ENCODE data around the gene CLPTM1. TPM values are rescaled to one million over a fixed set of nuclear protein-coding genes. Genes with fewer than 3 reads are reported as not detected.

CLPTM1 gene
- total RNA-seq, 4 donors from 2014 or later, result 86.2 to 137 (median 97.5) TPM

- Histone ChIP-seq H3K27me3 (no peaks in the 10 kb centered on the region), H3K4me1 (no peaks in the 10 kb centered on the region), H3K36me3 (peaks cover 89% of the 10 kb centered on the region), H3K27ac (no peak overlapping the region), H3K9me3 (no peaks in the 10 kb centered on the region), H3K4me3 (no peak overlapping the region)
- WGBS, result 94% methylated on average over 15 of the region's 20 CpGs
- no peak for DNase-seq (ENCODE audit: low spot score in 2 of 2)
- TF ChIP-seq CTCF (IDR thresholded peaks at IDR 0.05) (no peak), POLR2AphosphoS5 (IDR thresholded peaks at IDR 0.05) (no peak), POLR2A (IDR thresholded peaks at IDR 0.05) (no peak), EP300 (IDR thresholded peaks at IDR 0.05) (no peak)
Measured at GRCh38 chr19:44987148-44987675, 32.0 kb downstream of the CLPTM1 start.

GRCh38 chr19:44988273-44988672 lies 33.1 kb downstream of the CLPTM1 start:
- Histone ChIP-seq H3K36me3 (peaks cover 91% of the 10 kb centered on the region), H3K27ac (no peak overlapping the region), H3K27me3 (no peaks in the 10 kb centered on the region), H3K4me1 (no peaks in the 10 kb centered on the region), H3K4me3 (no peak overlapping the region), H3K9me3 (no peaks in the 10 kb centered on the region)
- WGBS, result 73% methylated on average over 6 of the region's 9 CpGs
- DNase-seq (ENCODE audit: low spot score in 2 of 2), result no peak
- TF ChIP-seq CTCF (IDR thresholded peaks at IDR 0.05) (no peak), POLR2AphosphoS5 (IDR thresholded peaks at IDR 0.05) (no peak), EP300 (IDR thresholded peaks at IDR 0.05) (no peak), POLR2A (IDR thresholded peaks at IDR 0.05) (no peak)

GRCh38 chr19:44988896-44989556 lies 33.8 kb downstream of the CLPTM1 start:
- peak in 1 of 2 donors; percentile 90 for DNase-seq (ENCODE audit: low spot score in 2 of 2)
- TF ChIP-seq CTCF (IDR thresholded peaks at IDR 0.05), result peak in 1 of 2 donors; percentile 61
- TF ChIP-seq EP300 (IDR thresholded peaks at IDR 0.05), result no peak
- Histone ChIP-seq H3K9me3 (no peaks in the 10 kb centered on the region), H3K27me3 (no peaks in the 10 kb centered on the region), H3K4me3 (no peak overlapping the region), H3K36me3 (peaks cover 86% of the 10 kb centered on the region), H3K27ac (no peak overlapping the region), H3K4me1 (no peaks in the 10 kb centered on the region)
- WGBS, result 78% methylated on average over 15 of the region's 15 CpGs

- no peaks in the 10 kb centered on the region for H3K27me3 ChIP-seq
- no peak for TF ChIP-seq POLR2AphosphoS5 (IDR thresholded peaks at IDR 0.05)
- no peak for TF ChIP-seq CTCF (IDR thresholded peaks at IDR 0.05)
- no peak for TF ChIP-seq EP300 (IDR thresholded peaks at IDR 0.05)
- TF ChIP-seq POLR2A (IDR thresholded peaks at IDR 0.05), result no peak
- 85% methylated on average over 12 of the region's 14 CpGs for WGBS
Measured at GRCh38 chr19:44990459-44990858, 35.3 kb downstream of the CLPTM1 start.

GRCh38 chr19:44990966-44991365 lies 35.8 kb downstream of the CLPTM1 start:
- no peak overlapping the region for H3K27ac ChIP-seq
- H3K36me3 ChIP-seq, result peaks cover 66% of the 10 kb centered on the region
- TF ChIP-seq CTCF (IDR thresholded peaks at IDR 0.05), result no peak
- TF ChIP-seq POLR2AphosphoS5 (IDR thresholded peaks at IDR 0.05), result no peak
- TF ChIP-seq POLR2A (IDR thresholded peaks at IDR 0.05), result no peak
- TF ChIP-seq EP300 (IDR thresholded peaks at IDR 0.05), result no peak
- no peaks in the 10 kb centered on the region for H3K9me3 ChIP-seq
- no peaks in the 10 kb centered on the region for H3K4me1 ChIP-seq
- DNase-seq (ENCODE audit: low spot score in 2 of 2), result no peak
- H3K27me3 ChIP-seq, result no peaks in the 10 kb centered on the region
- H3K4me3 ChIP-seq, result no peak overlapping the region
- WGBS, result 51% methylated on average over 4 of the region's 12 CpGs

More at GRCh38 chr19:44990459-44990858, 35.3 kb downstream of the CLPTM1 start:
- H3K9me3 ChIP-seq, result no peaks in the 10 kb centered on the region
- no peak overlapping the region for H3K4me3 ChIP-seq
- H3K4me1 ChIP-seq, result no peaks in the 10 kb centered on the region
- no peak overlapping the region for H3K27ac ChIP-seq
- no peak for DNase-seq (ENCODE audit: low spot score in 2 of 2)
- peaks cover 71% of the 10 kb centered on the region for H3K36me3 ChIP-seq

Data from suprapubic skin (tissue), 4 donors.